ENCODE results near the gene MAT2A. TPM values are rescaled to one million over a fixed set of nuclear protein-coding genes. Genes with fewer than 3 reads are reported as not detected.

MAT2A gene
- total and polyA plus RNA-seq, 9 of the 15 experiments (the other 6 are each of a cell fraction or from before 2014, with no cell fraction given): 130 to 1,027 (median 240) TPM

- ATAC-seq: peak; percentile 69
- Histone ChIP-seq H4K20me1 (replicated peaks; ENCODE audit: control insufficient read depth, insufficient read depth, low read length) (no peaks in the 10 kb centered on the region), H3K4me3 (peak overlapping the region; percentile 48), H3K79me2 (ENCODE audit: control insufficient read depth, insufficient read depth, low read length) (peaks cover 30% of the 10 kb centered on the region), H3K9ac (ENCODE audit: insufficient read depth in 1 of 2, low read depth in 2 of 2, low read length in 2 of 2) (peak overlapping the region; percentile 77 to 94), H3K4me2 (ENCODE audit: insufficient read depth, low read length) (peak overlapping the region; percentile 87), H3K9me3 (replicated peaks; ENCODE audit: control insufficient read depth, insufficient read depth, low read depth, low read length) (no peaks in the 10 kb centered on the region), H2AFZ (ENCODE audit: low read depth, low read length) (peak overlapping the region; percentile 90), H3K9me1 (ENCODE audit: control insufficient read depth, insufficient read depth, low read length) (no peaks in the 10 kb centered on the region), H3K27ac (ENCODE audit: extremely low read depth, low read depth, low read length) (peak overlapping the region; percentile 81), H3K36me3 (ENCODE audit: control insufficient read depth, insufficient read depth, low read length) (peaks cover 32% of the 10 kb centered on the region; the same call in 2 of the 3 replicates), H3K27me3 (ENCODE audit: control insufficient read depth in 2 of 2, insufficient read depth in 2 of 2, low read length in 2 of 2) (no peaks in the 10 kb centered on the region), H3K4me1 (replicated peaks in 1 of 2; ENCODE audit: control insufficient read depth in 2 of 2, insufficient read depth in 2 of 2, low read length in 2 of 2) (peaks cover 19 to 24% of the 10 kb centered on the region in 2 experiments)
- ChIA-PET CTCF (ENCODE audit: low intra/inter-chr PET ratio) (no interaction called here), POLR2A (interaction anchor here (0.7 to 3.8 kb wide), 23 partner anchors 9 to 171 kb away, joined by 3 to 23 read pairs (median 3); partner anchors contain the start of genes GGCX and RNF181)
- WGBS (ENCODE audit: insufficient coverage, low coverage, missing lambda C conversion rate): 10% methylated on average over 19 of the region's 19 CpGs
- no TSS peak for BruUV-seq (replicated peaks)
- intact Hi-C loops (cut with micrococcal nuclease) (loop anchor here (5.0 kb wide), 1 partner anchor 34 kb away; the partner anchor contains the start of gene C2orf68), in situ Hi-C loops (cut with MboI) (no loop called here)
- FAIRE-seq: no peak
- peak; percentile 51 to 57 (median 56) for DNase-seq (ENCODE audit: extremely low read depth in 1 of 4, low spot score in 3 of 4)
- TF ChIP-seq SMARCA5 (IDR thresholded peaks at IDR 0.05): no peak
- TF ChIP-seq DMBX1 (CRISPR knock-in tag; IDR thresholded peaks at IDR 0.05; ENCODE audit: borderline replicate concordance): peak; percentile 66
- no peak for TF ChIP-seq GABPB2 (CRISPR knock-in tag; conservative IDR thresholded peaks at IDR 0.05)
- TF ChIP-seq TCF15 (CRISPR knock-in tag; IDR thresholded peaks at IDR 0.05): peak; percentile 53; the same call in 1 of the 2 replicates
- 0 out of 2 replicates have a peak, but pooled peaks have one; percentile 2 for TF ChIP-seq ZHX1 (conservative IDR thresholded peaks at IDR 0.05; ENCODE audit: low read length)
- TF ChIP-seq NELFE (IDR thresholded peaks at IDR 0.05; ENCODE audit: insufficient read depth, insufficient read length): no peak
- TF ChIP-seq ZNF586 (CRISPR knock-in tag; conservative IDR thresholded peaks at IDR 0.05): peak; percentile 69; the same call in 1 of the 2 replicates
- 0 out of 4 replicates have a peak, but pooled peaks of 1 of the 2 experiments have one; percentile 7 for TF ChIP-seq TBL1XR1 (IDR thresholded peaks at IDR 0.05; ENCODE audit: low read length in 2 of 2)
- TF ChIP-seq ZNF639 (CRISPR knock-in tag; conservative IDR thresholded peaks at IDR 0.05 in 1 of 2, IDR thresholded peaks at IDR 0.05 in 1 of 2): peak in 1 of 2 experiments; percentile 67; a peak in 1 of 4 replicates
- 0 out of 2 replicates have a peak, but pooled peaks have one; percentile 29 for TF ChIP-seq ZNF444 (CRISPR knock-in tag; IDR thresholded peaks at IDR 0.05)
- 0 out of 2 replicates have a peak, but pooled peaks have one; percentile 13 for TF ChIP-seq LEF1 (IDR thresholded peaks at IDR 0.05)
- 0 out of 2 replicates have a peak, but pooled peaks have one; percentile 72 for TF ChIP-seq ZNF695 (CRISPR knock-in tag; IDR thresholded peaks at IDR 0.05)
- peak; percentile 43; the same call in 1 of the 2 replicates for TF ChIP-seq POLR2G (IDR thresholded peaks at IDR 0.05; ENCODE audit: low read depth, low read length)
- peak; percentile 16; the same call in 1 of the 2 replicates for TF ChIP-seq ZNF644 (tag; IDR thresholded peaks at IDR 0.05; ENCODE audit: low read depth)
Measured at GRCh38 chr2:85578243-85579180, 39.5 kb downstream of the MAT2A start.

Measured in K562 (cell line).